A549 (cell line): ENCODE data around the gene CSNK1D. TPM values are rescaled to one million over a fixed set of nuclear protein-coding genes. Genes with fewer than 3 reads are reported as not detected.
A peak's percentile ranks its signal among the peaks of the same experiment; 100 is the strongest.

Experiments used
- ATAC-seq, 2 experiments: fragments of 200-7000 bp in 1 of 2; fragments of >200 bp in 1 of 2; cut with Nextera tagmentation in 1 of 2; cut with Tn5 transposase in 1 of 2; 3 replicates each; pipeline versions ENCODE4 v1.8.0 to v1.9.1; 2018 to 2020; ENCODE audit warnings: mild to moderate bottlenecking in 1 of 2, moderate library complexity in 1 of 2
- CTCF ChIA-PET: fragments of 300-600 bp; sonication (Branson Sonifier 250); formaldehyde crosslinking; extraction: SDS; loops from one replicate; lab custom pipeline; 2021; ENCODE audit warnings: antibody characterized with exemption, inconsistent platforms; lab: Yijun Ruan, JAX
- POLR2A ChIA-PET: fragments of 350-600 bp; formaldehyde crosslinking; extraction: SDS; loops from one replicate; lab custom pipeline; 2021; ENCODE audit warnings: antibody characterized with exemption, inconsistent platforms; lab: Yijun Ruan, JAX
- DNase-seq, 2 experiments: peaks; one replicate each; pipeline versions ENCODE4 v3.0.0 to v3.0.0-alpha.2; 2011 to 2016; ENCODE audit warnings: low read depth in 1 of 2, low spot score in 1 of 2
- FAIRE-seq: peaks from 2 replicates; lab custom pipeline; 2011; peaks lifted over from hg19 to GRCh38; lab: Jason Lieb, UNC
- H3K27ac ChIP-seq, 2 experiments: fragments of >200 bp; sonication (Bioruptor Twin); formaldehyde crosslinking; 3 replicates each; pipeline ENCODE4 v1.5.1; 2016 to 2017
- H3K4me1 ChIP-seq: fragments of >200 bp; sonication (Bioruptor Twin); formaldehyde crosslinking; 3 replicates; pipeline ENCODE4 v1.6.1; 2016
- H3K4me2 ChIP-seq: fragments of >200 bp; sonication (Bioruptor Twin); formaldehyde crosslinking; 3 replicates; pipeline ENCODE4 v1.6.1; 2016
- H3K4me3 ChIP-seq: fragments of >200 bp; sonication (Bioruptor Twin); formaldehyde crosslinking; 3 replicates; pipeline ENCODE4 v1.5.1; 2016
- H3K9me3 ChIP-seq: fragments of >200 bp; sonication (Bioruptor Twin); formaldehyde crosslinking; 3 replicates; pipeline ENCODE4 v1.6.1; 2016
- CEBPB ChIP-seq, 2 experiments: fragments of >200 bp in 1 of 2; sonication (Bioruptor Twin) in 1 of 2; formaldehyde crosslinking in 1 of 2; IDR thresholded peaks; 2 replicates each; pipeline ENCODE4 v1.6.1; 2012 to 2016
- EHF ChIP-seq: fragments of 250-450 bp; sonication (Bioruptor Pico); IDR thresholded peaks from 2 replicates; pipeline ENCODE4 v1.5.0; 2020; ENCODE audit warnings: mild to moderate bottlenecking
- EP300 ChIP-seq, 2 experiments: fragments of >200 bp; sonication (Bioruptor Twin); formaldehyde crosslinking; IDR thresholded peaks; 2 replicates in 1 of 2; 3 replicates in 1 of 2; pipeline ENCODE4 v1.6.1; 2016 to 2017
- FOSB ChIP-seq: fragments of 250-450 bp; sonication (Bioruptor Pico); IDR thresholded peaks from 2 replicates; pipeline ENCODE4 v1.5.0; 2020; ENCODE audit warnings: mild to moderate bottlenecking, moderate library complexity
- FOSL2 ChIP-seq, 2 experiments: fragments of 450-650 bp in 1 of 2; fragments of >200 bp in 1 of 2; sonication (Bioruptor Twin) in 1 of 2; formaldehyde crosslinking; IDR thresholded peaks; 2 replicates each; pipeline versions ENCODE4 v1.5.0 to v1.6.1; 2016 to 2020; ENCODE audit warnings: mild to moderate bottlenecking in 1 of 2, moderate library complexity in 1 of 2
- FOXS1 ChIP-seq: fragments of 250-450 bp; sonication (Bioruptor Pico); IDR thresholded peaks from 2 replicates; pipeline ENCODE4 v1.5.0; 2020; ENCODE audit warnings: mild to moderate bottlenecking, moderate library complexity
- HEYL ChIP-seq: fragments of 250-450 bp; sonication (Bioruptor Pico); IDR thresholded peaks from 2 replicates; pipeline ENCODE4 v1.8.0; 2021; ENCODE audit warnings: mild to moderate bottlenecking, moderate library complexity
- HOXB13 ChIP-seq: fragments of 250-450 bp; sonication (Bioruptor Pico); IDR thresholded peaks from 2 replicates; pipeline ENCODE4 v1.5.0; 2020; ENCODE audit warnings: low read depth, mild to moderate bottlenecking, moderate library complexity
- HOXB5 ChIP-seq: fragments of 250-450 bp; sonication (Bioruptor Pico); IDR thresholded peaks from 2 replicates; pipeline ENCODE4 v1.5.0; 2020; ENCODE audit warnings: mild to moderate bottlenecking, moderate library complexity
- JUN ChIP-seq, 2 experiments: fragments of >200 bp; sonication (Bioruptor Twin); formaldehyde crosslinking; IDR thresholded peaks; 2 replicates in 1 of 2; 3 replicates in 1 of 2; pipeline ENCODE4 v1.6.1; 2016 to 2017
- JUNB ChIP-seq: fragments of >200 bp; sonication (Bioruptor Twin); formaldehyde crosslinking; IDR thresholded peaks from 2 replicates; pipeline ENCODE4 v1.6.1; 2016
- MAFK ChIP-seq: fragments of 450-650 bp; IDR thresholded peaks from 2 replicates; pipeline ENCODE4 v1.6.1; 2014; ENCODE audit not compliant: partially characterized antibody
- MAZ ChIP-seq: fragments of 150-350 bp; IDR thresholded peaks from 2 replicates; pipeline ENCODE4 v1.6.1; 2014; ENCODE audit warnings: antibody characterized with exemption, low read depth, low read length, borderline replicate concordance
- MYC ChIP-seq: IDR thresholded peaks from 2 replicates; pipeline ENCODE4 v1.6.1; 2012; ENCODE audit warnings: mild to moderate bottlenecking, inconsistent platforms, low read length, improper control_type of control experiment, borderline replicate concordance
- NFE2L2 ChIP-seq: fragments of 150-350 bp; conservative IDR thresholded peaks from 2 replicates; pipeline ENCODE4 v1.6.1; 2014; ENCODE audit warnings: low read length
- PHF8 ChIP-seq: fragments of 200-600 bp; sonication (generic); IDR thresholded peaks from 2 replicates; pipeline ENCODE4 v1.6.1; 2016; ENCODE audit warnings: low read depth, mild to moderate bottlenecking, antibody characterized with exemption, moderate library complexity, borderline replicate concordance
- POLR2AphosphoS2 ChIP-seq: conservative IDR thresholded peaks from 2 replicates; pipeline ENCODE4 v1.6.1; 2012; ENCODE audit warnings: low read length, improper control_type of control experiment, inconsistent platforms
- RARB ChIP-seq: fragments of 250-450 bp; sonication (Bioruptor Pico); IDR thresholded peaks from 2 replicates; pipeline ENCODE4 v1.8.0; 2021; ENCODE audit warnings: mild to moderate bottlenecking, moderate library complexity
- RNF2 ChIP-seq: fragments of 200-600 bp; sonication (generic); IDR thresholded peaks from 2 replicates; pipeline ENCODE4 v1.6.1; 2016; ENCODE audit warnings: low read depth, mild to moderate bottlenecking, antibody characterized with exemption, moderate library complexity, borderline replicate concordance
- ZNF302 ChIP-seq: fragments of 250-450 bp; sonication (Bioruptor Pico); IDR thresholded peaks from 2 replicates; pipeline ENCODE4 v1.9.0; 2021; ENCODE audit warnings: inconsistent platforms, mild to moderate bottlenecking, moderate library complexity
- WGBS: methylation state at CpG from one replicate; pipeline ENCODE4 v1.1.6; 2017; ENCODE audit errors: missing lambda C conversion rate; 5-methylcytosine and 5-hydroxymethylcytosine counted together
- polyA plus RNA-seq, 4 experiments: library from polyadenylated mRNA; depleted of rRNA in 3 of 4; stranded (reverse); fragments of >200 nt; fragmentation: RNase III in 1 of 4; extraction: RNeasy Plus Mini Kit Qiagen cat#74134 plus additional on column Dnase treatment in 1 of 4; gene quantifications; 2 replicates in 3 of 4; 3 replicates in 1 of 4; pipeline ENCODE4 v1.2.3, GENCODE V29; 2011 to 2017
- TF ChIP-seq, protein P1 (sequence below): IDR thresholded peaks from 2 replicates; pipeline ENCODE4 v1.6.1; 2012
- TF ChIP-seq, protein P2 (sequence below): IDR thresholded peaks from 2 replicates; pipeline ENCODE4 v1.6.1; 2012
- TF ChIP-seq, protein P3 (sequence below): fragments of 250-450 bp; sonication (Bioruptor Pico); IDR thresholded peaks from 2 replicates; pipeline ENCODE4 v1.5.0; 2020; ENCODE audit warnings: low read depth, mild to moderate bottlenecking, moderate library complexity
- TF ChIP-seq, protein P4 (sequence below): IDR thresholded peaks from 2 replicates; pipeline ENCODE4 v1.6.1; 2012; ENCODE audit warnings: low read depth, borderline replicate concordance
- TF ChIP-seq, protein P5 (sequence below): fragments of >200 bp; sonication (Bioruptor Twin); formaldehyde crosslinking; IDR thresholded peaks from 2 replicates; pipeline ENCODE4 v1.6.1; 2016

The CSNK1D gene
- polyA plus RNA-seq, 2 of the 4 experiments (the other 2 are of a cell fraction), result 130 to 163 TPM

DNA sequence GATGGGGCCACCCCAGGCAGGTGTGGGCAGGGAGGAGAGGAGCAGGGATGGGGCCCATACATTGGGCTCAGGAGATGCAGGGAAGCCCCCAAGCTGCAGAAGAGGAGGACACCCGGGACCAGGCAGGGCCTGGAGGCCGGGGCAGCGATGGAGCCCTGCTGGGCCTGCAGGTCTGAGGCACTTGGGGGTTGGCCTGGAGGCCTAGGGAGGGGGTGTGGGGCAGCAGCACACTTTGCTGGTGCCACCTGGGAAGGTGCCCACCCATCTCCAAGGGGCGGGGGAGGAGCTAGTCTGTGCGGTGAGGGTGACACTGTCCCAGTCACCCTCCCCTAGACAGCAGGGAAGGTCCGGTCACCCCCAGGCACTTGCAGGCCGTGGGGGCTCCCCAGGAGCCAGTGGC, 54.4 kb downstream of the CSNK1D start:
- ChIA-PET CTCF (interaction anchor here (0.6 to 4.4 kb wide), 8 partner anchors 8 to 103 kb away, joined by 3 to 28 read pairs (median 4); partner anchors contain the start of gene SLC16A3), POLR2A (interaction anchor here (2.3 kb wide), 1 partner anchor 10 kb away, joined by 8 read pairs; the partner anchor contains the start of gene SLC16A3)
- Histone ChIP-seq H3K9me3 (no peaks in the 10 kb centered on the region), H3K4me3 (no peak overlapping the region), H3K27ac (peak overlapping the region; percentile 96; a peak in 5 of 6 replicates), H3K4me1 (peaks cover 50% of the 10 kb centered on the region), H3K4me2 (no peak overlapping the region)
- ATAC-seq, result no peak
- DNase-seq, result no peak
- 91% methylated on average over 6 of the region's 7 CpGs for WGBS
- no peak for FAIRE-seq
- no peak for TF ChIP-seq RARB (CRISPR knock-in tag)
- TF ChIP-seq, protein P1, sequence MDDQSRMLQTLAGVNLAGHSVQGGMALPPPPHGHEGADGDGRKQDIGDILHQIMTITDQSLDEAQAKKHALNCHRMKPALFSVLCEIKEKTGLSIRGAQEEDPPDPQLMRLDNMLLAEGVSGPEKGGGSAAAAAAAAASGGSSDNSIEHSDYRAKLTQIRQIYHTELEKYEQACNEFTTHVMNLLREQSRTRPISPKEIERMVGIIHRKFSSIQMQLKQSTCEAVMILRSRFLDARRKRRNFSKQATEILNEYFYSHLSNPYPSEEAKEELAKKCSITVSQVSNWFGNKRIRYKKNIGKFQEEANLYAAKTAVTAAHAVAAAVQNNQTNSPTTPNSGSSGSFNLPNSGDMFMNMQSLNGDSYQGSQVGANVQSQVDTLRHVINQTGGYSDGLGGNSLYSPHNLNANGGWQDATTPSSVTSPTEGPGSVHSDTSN, result no peak

DNA sequence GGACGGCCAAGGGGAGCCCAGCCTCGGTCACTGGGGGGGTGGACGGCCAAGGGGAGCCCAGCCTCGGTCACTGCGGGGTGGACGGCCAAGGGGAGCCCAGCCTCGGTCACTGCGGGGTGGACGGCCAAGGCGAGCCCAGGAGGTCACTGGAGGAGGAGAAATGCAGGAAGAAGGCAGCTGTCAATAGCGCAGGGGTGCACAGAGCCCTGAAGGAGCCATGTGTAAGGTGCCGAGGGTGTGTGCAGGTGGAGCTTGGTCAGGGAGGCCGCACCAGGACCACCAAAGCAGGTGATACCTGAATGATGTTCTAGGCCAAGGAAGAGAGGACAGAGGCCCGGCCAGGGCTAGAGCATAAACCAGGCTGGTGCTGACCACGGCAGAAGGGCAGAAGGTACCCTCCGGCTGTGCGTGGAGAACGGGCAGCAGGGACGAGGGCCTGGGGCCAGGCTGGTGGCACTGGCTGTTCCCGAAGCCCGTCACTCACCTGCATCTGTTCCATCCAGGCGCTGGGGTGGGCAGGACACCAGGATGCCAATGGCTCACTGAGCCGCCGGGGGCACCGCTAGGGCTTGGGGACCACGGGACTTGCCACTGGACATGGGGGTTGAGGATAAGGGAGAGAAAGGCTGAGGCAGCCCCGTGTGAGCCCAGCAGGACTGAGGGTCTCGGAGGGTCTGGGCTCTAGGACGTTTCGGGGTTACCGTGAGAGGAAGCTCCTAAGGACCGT, 55.0 kb downstream of the CSNK1D start:
- POLR2A ChIA-PET, result interaction anchor here (2.3 kb wide), 1 partner anchor 10 kb away, joined by 8 read pairs; the partner anchor contains the start of gene SLC16A3
- Histone ChIP-seq H3K4me2 (peak overlapping the region; percentile 63; the same call in 1 of the 3 replicates), H3K9me3 (no peaks in the 10 kb centered on the region), H3K27ac (peak overlapping the region; percentile 96), H3K4me1 (peaks cover 56% of the 10 kb centered on the region), H3K4me3 (no peak overlapping the region)
- TF ChIP-seq MAZ (no peak), ZNF302 (CRISPR knock-in tag) (no peak)
- FAIRE-seq, result no peak
- DNase-seq, result no peak
- no peak for ATAC-seq
- CTCF ChIA-PET, result interaction anchor here (0.6 to 4.4 kb wide), 7 partner anchors 11 to 104 kb away, joined by 3 to 28 read pairs (median 4); partner anchors contain the start of gene SLC16A3
- WGBS, result 90% methylated on average over 27 of the region's 32 CpGs

DNA sequence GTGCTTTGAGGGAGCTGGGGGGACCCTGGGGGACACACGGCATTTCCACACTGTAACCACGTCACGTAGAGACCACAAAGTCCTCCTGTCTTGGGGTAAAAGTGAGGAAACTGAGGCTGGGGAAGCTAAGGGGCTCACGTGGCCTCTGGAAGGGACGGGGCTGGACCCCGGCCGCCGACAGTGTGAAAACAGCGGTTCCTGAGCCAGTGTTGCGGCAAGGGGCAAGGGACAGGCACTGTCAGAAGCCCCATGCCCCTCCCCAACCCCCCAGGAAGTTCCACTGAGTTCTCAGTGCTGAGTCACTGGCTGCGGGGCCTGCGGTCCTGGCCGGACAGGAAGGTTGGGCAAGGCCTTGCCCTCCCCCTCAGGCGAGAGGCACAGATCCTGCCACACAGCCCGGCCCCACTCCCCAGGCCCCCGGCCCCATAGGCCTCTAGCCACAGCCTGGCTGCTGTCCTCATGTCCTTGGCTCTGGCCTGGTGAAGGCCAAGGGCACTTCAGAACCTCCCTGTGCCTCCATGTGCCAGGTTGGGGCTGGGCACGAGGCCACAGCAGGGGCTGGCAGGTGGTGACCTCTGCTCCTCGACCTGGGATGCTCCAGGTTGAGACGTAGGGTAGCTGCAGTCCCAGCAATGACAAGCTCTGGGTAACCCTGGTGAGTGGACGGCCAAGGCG, 55.8 kb downstream of the CSNK1D start:
- WGBS, result 52% methylated on average over 14 of the region's 21 CpGs
- POLR2A ChIA-PET, result no interaction called here
- ATAC-seq (peak in 1 of 2 experiments; percentile 31; a peak in 3 of 6 replicates), DNase-seq (peak in 1 of 2 experiments; percentile 83), FAIRE-seq (no peak)
- H3K27ac ChIP-seq, result peak overlapping the region; percentile 96
- no peaks in the 10 kb centered on the region for H3K9me3 ChIP-seq
- CTCF ChIA-PET, result interaction anchor here (1.2 to 4.4 kb wide), 5 partner anchors 12 to 26 kb away, joined by 4 to 28 read pairs (median 12); partner anchors contain the start of gene SLC16A3
- peaks cover 57% of the 10 kb centered on the region for H3K4me1 ChIP-seq
- no peak overlapping the region for H3K4me3 ChIP-seq
- no peak for TF ChIP-seq POLR2AphosphoS2
- TF ChIP-seq, protein P2, sequence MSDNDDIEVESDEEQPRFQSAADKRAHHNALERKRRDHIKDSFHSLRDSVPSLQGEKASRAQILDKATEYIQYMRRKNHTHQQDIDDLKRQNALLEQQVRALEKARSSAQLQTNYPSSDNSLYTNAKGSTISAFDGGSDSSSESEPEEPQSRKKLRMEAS, result peak; percentile 93
- TF ChIP-seq HEYL (CRISPR knock-in tag), result no peak
- TF ChIP-seq HOXB13 (CRISPR knock-in tag), result peak; percentile 77; the same call in 1 of the 2 replicates
- TF ChIP-seq PHF8, result no peak
- TF ChIP-seq RNF2, result no peak
- no peak for TF ChIP-seq FOSB (CRISPR knock-in tag)
- TF ChIP-seq, protein P3, sequence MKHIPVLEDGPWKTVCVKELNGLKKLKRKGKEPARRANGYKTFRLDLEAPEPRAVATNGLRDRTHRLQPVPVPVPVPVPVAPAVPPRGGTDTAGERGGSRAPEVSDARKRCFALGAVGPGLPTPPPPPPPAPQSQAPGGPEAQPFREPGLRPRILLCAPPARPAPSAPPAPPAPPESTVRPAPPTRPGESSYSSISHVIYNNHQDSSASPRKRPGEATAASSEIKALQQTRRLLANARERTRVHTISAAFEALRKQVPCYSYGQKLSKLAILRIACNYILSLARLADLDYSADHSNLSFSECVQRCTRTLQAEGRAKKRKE, result peak; percentile 92; the same call in 1 of the 2 replicates
- TF ChIP-seq EP300 (IDR thresholded peaks at IDR 0.05), result peak in 1 of 2 experiments; percentile 45; a peak in 1 of 5 replicates
- TF ChIP-seq HOXB5 (CRISPR knock-in tag), result peak; percentile 41; the same call in 1 of the 2 replicates
- TF ChIP-seq FOSL2 (IDR thresholded peaks at IDR 0.05), result no peak
- peak; percentile 76 for TF ChIP-seq FOSL2 (CRISPR knock-in tag; IDR thresholded peaks at IDR 0.05)
- TF ChIP-seq MYC, result no peak
- 0 out of 2 replicates have a peak, but pooled peaks have one; percentile 66 for TF ChIP-seq ZNF302 (CRISPR knock-in tag)
- TF ChIP-seq EHF (CRISPR knock-in tag), result peak; percentile 59
- TF ChIP-seq, protein P4, sequence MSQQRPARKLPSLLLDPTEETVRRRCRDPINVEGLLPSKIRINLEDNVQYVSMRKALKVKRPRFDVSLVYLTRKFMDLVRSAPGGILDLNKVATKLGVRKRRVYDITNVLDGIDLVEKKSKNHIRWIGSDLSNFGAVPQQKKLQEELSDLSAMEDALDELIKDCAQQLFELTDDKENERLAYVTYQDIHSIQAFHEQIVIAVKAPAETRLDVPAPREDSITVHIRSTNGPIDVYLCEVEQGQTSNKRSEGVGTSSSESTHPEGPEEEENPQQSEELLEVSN, result peak; percentile 69; the same call in 1 of the 2 replicates
- TF ChIP-seq, protein P5, sequence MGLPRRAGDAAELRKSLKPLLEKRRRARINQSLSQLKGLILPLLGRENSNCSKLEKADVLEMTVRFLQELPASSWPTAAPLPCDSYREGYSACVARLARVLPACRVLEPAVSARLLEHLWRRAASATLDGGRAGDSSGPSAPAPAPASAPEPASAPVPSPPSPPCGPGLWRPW, result 0 out of 2 replicates have a peak, but pooled peaks have one; percentile 10
- TF ChIP-seq CEBPB (IDR thresholded peaks at IDR 0.05), result peak in 1 of 2 experiments; percentile 68; a peak in 2 of 4 replicates
- peak; percentile 41; the same call in 1 of the 2 replicates for TF ChIP-seq NFE2L2
- peak; percentile 46; the same call in 1 of the 2 replicates for TF ChIP-seq JUNB
- TF ChIP-seq FOXS1 (CRISPR knock-in tag), result 0 out of 2 replicates have a peak, but pooled peaks have one; percentile 14
- no peak for TF ChIP-seq MAFK
- peak in 1 of 2 experiments; percentile 70; a peak in 4 of 5 replicates for TF ChIP-seq JUN (IDR thresholded peaks at IDR 0.05)
- peak overlapping the region; percentile 63 for H3K4me2 ChIP-seq
